ENCODE results near the gene BRAF.
"Not testable (repeated sequence)": the region's sequence is repeated elsewhere in the genome, so short reads cannot be mapped to it uniquely, and the experiment has no call there.

The BRAF gene

DNA sequence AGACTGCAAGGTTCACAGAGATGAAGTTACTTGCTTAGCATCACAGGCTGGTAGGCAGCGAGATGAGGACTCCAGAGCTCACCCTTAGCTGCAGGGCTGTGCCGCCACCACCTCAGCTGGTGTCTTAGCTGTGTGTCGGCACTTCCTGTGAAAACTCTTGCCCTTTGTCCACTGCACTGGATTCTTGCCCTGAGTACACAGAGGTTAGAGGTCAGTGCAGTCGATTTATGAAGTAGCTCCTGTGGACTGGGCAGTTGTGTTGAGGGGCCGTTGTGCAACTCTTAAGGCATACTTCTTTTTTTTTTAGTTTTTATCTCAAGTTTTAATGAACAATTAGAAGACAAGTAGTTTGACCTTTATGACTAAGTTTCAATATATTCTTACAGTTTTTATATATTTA lies 217.6 kb downstream of the BRAF start:
- no peak for DNase-seq (ENCODE audit: low read depth in 2 of 2)

DNA sequence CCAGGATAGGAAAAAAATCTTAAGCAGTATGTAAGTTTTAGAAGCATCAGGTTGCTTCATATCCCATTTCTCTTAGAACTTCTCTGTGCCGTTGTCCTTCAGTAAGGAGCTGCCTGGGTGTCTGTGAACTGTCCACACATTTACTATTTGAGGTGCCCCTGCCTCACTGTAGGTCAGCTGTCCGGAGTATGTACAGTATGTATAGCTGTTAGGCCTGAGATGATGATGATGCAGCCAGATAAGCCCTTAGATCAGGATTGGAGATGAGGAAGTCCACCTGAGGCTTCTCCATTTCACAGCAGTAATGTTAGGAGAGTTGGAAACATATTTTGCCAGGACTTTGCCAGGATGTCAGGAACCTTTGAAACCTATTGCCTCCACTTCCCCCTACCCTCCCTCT lies 220.5 kb downstream of the BRAF start:
- DNase-seq (ENCODE audit: low read depth in 2 of 2) = no peak

DNA sequence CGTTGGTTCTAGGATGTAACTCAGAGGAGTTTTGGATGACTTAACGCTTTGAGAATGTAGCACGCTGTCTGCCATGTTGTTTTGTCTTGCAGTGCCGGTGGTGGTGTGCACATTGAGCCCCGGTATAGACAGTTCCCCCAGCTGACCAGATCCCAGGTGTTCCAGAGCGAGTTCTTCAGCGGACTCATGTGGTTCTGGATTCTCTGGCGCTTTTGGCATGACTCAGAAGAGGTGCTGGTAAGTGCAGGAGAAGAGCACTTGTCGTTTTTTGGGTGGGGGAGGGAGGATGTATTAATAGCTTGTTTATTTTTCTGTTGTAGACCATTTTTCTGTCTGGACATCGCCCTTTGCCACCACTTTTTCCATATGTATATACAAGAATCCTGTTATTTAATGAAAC lies 222.0 kb downstream of the BRAF start:
- DNase-seq (ENCODE audit: low read depth in 2 of 2) = no peak

DNA sequence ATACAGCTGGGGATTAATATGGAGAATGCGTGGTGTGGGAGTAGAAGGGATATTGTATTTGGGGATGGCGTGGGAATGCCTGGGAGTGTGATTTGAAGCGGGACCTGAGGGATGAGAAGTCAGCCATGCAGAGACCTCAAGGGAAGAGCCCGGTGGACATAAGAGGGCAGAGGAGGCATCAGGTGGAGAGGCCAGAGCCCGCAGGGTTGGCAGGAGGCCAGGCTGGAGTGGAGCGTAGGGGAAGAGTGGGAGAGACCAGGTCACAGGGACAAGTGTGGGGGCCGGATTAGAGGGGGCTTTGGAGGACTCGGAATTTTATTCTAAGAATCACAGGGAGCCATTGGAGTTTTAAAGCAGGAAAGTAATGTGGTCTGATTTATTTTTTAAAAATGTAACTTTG lies 226.3 kb downstream of the BRAF start:
- no peak for DNase-seq (ENCODE audit: low read depth in 2 of 2)

DNA sequence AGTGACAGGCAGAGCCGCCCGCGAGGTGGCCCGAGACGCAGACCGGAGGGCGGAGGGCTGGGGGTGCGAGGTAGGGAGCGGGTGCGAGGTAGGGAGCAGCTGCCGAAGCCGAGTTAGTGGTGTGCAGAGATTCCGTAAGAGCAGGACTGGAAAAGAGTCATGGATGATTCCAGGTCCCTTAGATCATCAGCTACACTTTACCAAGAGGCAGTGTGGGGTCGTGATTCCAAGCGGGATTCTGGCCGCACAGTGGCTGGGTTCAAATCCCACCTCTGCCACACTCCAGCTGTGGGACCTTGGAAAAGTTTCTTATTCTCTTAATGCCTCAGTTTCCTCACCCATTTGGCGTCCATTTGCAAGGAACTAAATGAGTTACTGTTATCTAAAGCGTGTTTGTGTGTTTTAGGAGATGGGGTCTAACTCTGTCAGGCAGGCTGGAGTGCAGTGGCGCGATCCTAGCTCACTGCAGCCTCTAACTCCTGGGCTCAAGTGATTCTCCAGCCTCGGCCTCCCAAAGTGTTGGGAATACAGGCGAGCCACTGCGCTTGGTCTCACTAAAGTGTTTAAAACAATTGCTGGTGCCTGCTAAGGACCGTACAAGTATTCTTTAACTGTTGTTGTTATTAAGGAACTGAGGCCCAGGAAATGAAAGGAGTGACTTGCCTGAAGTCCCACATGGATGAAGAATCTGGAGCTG lies 227.1 kb downstream of the BRAF start:
- DNase-seq (ENCODE audit: low read depth in 2 of 2) = no peak

DNA sequence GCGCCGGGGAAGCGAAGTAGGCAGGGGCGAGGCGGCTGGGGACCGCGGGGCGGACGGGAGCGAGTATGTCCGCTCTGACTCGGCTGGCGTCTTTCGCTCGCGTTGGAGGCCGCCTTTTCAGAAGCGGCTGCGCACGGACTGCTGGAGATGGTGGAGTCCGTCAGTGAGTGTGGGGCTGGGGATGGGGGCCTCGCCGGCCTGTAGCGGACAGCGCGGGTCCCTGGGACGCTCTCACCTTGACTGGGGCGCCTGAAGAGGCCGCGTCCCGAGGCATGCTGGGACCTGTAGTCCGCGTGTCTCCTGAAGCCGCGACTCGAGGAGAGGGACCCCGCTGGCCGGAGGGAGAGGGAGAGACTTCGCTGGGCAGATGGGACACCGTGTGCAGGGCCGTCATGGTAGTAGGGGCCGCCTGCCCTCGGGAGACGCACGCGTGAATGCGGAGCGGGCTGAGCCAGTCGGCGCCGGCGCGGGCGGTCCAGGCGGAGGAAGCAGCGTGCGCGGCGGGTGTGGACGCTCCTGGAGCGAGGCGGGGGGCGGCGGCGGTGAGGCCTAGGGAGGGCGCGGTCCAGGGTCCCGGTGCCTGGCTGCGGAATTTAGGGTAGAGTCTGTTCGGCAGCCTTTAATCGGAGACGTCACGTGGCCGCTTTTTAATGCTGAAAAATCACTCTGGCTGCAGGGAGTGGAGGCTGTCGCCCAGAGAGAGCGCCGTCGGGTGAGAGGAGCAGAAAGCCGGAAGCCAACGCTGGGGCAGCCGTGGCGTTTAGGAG lies 227.9 kb downstream of the BRAF start, which contains the start of gene NDUFB2:
TSS of gene NDUFB2 (plus strand) at position 29 of the 767 bp plus-strand sequence. CDS start at position 66, 37 bp downstream.
- peak; percentile 16 to 32 for DNase-seq (ENCODE audit: low read depth in 2 of 2)

DNA sequence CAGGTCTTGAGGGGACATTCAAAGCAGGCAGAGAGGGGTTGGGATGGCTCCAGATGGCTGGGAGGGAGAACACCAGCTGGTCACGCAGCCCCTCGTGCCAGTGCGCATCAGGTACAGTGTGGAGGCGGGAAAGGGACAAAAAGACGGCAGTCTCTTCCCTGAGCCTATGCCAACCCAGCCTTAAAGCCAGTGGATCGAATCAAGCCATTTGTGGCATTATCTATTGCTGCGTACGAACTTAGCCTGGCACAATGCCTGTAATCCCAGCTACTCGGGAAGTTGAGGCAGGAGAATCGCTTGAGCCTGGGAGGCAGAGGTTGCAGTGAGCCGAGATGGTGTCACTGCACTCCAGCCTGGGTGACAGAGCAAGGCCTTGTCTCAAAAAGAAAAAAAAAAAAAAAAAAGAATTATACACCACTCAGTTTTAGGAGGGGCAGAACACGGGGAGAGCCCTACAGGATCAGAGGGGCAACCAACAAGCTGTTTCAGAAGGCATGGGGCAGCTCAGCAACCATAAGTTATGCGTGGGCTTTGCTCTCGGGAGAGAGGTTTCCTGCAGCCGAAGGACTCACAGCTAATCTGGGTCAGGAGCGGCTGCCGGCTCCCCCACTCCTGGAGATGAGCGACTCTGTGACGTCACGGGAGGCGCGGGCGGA lies 228.6 kb downstream of the BRAF start:
- DNase-seq (ENCODE audit: low read depth in 2 of 2) = peak; percentile 76 to 85

DNA sequence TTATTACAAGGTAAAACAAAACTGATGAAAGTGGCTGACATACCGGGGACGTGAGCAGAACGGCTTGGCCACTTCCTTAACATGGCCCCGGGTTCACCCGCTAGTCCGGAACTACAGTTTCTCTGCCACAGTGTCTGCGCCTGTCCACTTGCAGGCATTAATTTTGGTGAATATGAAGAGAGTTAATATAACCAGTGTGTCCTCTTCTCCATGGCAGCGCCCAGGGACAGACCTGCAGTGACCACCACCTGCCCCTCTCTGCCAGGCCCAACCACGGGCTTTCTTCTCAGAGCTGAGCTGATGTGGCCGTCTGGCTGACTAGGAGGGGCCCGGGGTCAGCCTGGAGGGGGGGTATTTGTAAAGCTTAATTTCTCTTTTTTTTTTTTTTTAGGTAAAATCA lies 229.3 kb downstream of the BRAF start:
- DNase-seq (ENCODE audit: low read depth in 2 of 2) = no peak

DNA sequence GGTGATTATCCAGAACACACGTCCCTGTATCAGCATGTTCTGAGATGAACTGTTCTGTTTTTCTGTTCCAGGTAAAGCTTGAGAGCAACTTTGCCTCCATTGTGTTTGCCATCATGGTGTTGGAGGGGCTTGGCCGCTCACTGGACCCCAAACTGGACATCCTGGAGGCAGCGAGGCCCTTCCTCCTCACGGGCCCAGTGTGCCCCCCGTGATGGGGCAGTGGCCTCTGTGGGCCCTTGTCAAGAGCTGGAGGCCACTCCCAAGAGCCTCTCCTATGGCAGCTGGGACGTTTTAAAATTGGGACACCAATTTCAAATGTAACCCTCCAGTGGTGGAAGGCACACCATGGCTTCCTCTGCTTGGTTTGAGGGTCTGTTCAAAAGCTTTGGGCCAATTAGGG lies 230.1 kb downstream of the BRAF start:
- DNase-seq (ENCODE audit: low read depth in 2 of 2) = no peak

DNA sequence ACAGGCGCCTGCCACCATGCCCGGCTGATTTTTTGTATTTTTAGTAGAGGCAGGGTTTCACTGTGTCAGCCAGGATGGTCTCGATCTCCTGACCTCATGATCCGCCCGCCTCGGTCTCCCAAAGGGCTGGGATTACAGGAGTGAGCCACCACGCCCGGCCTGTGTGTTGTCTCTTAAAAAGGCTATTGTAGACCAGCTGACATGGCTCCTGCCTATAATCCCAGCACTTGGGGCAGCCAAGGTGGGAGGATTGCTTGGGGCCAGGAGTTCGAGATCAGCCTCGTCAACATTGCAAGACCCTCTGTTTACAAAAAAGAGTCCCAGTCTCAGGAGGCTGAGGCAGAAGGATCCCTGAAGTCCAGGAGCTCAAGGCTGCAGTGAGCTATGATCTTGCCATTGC lies 230.9 kb downstream of the BRAF start:
- DNase-seq (ENCODE audit: low read depth in 2 of 2) = not testable (repeated sequence)

DNA sequence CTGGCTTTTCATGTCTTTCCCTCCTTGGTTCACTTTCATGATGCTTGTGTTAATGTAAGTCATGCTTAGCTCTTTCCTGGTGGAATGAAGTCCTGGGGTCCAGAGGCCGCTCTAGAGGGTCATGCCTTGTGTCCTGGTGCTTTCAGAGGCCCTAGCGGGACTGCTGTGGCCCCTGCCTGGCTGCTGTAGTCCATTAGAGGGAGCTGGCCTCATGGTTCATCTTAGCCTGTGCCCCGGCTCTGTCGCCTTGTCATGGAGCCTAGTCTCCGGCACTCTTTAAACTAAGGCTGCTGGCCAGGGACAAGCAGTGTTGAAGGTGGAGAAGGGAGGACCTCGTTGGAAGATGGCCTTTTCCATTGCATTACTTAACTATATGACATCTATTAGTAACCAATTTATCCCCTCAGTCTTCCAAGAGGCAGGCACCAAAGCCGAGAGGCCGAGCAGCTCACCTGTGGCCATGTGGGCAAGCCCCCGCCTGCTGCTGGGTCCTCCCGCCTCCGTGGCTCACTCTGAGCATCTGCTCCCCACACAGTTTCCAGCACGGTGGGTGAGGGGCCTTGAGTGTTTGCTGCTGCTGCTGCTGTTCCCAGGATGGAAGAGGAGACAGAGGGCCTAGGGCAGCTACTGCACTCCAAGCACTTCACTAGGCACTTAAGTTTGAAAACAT lies 233.2 kb downstream of the BRAF start:
- no peak for DNase-seq (ENCODE audit: low read depth in 2 of 2)

DNA sequence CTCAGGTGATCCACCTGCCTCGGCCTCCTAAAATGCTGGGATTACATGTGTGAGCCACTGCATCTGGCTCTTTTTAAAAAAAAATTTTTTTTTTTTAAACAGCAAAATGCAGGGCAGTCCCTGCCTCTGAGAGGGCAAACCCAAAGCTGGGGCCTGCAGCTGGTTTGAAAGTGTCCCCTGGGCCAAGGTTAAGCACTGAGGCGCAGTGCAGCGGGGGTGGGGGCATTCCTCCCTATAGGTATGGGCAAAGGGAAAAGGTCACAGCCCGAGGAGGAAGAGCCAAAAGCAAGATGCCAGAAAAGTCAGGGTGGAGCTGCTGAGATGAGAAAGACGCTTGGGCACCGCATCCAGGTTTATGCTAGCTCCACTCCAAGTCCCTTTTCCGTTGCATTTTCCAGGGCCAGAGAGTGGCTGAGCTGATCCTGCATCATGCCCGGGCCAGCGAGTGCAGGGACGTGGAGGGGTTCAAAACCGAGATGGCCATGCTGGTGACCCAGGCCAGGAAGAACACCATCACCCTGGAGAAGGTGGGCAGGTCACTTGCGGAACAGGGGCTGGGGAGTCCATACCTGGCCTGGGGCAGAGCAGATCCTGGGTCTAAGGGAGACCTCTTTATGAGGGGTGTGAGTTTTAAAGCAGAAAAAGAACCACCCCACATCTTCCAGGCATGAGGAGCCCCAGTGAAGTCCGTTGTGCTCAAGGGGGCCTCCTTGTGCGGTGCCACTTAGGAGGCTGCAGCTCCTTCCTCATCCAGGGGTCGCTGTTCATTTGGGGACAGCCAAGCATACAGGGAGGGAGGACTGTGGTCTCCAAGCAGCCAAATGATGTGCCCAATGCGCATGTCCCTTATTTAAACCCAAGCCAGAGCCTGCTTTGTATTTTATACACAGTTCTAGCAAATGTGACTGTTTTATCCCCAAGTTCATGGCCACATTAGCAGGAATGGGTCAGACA lies 235.3 kb downstream of the BRAF start:
- DNase-seq (ENCODE audit: low read depth in 2 of 2) = no peak

DNA sequence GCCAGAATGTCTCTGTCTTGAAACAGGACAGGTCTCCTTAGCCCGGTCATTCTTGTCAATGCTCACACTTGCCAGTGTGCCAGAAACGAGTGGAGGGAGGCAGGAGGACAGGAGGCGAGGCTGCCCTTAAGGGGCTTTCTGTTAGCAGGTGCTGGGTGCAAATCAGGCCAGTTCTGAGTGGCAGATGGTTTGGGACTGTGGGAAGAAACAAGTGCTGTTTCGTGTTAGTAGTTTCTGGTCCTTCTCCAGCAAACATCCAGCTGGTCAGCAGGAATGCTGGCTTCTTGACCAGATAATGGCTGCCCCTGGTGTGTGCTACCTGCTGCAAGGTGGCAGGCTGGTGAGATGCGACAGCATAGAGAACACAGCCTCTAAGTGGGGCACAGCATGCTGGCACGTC lies 236.4 kb downstream of the BRAF start:
- DNase-seq (ENCODE audit: low read depth in 2 of 2) = no peak

DNA sequence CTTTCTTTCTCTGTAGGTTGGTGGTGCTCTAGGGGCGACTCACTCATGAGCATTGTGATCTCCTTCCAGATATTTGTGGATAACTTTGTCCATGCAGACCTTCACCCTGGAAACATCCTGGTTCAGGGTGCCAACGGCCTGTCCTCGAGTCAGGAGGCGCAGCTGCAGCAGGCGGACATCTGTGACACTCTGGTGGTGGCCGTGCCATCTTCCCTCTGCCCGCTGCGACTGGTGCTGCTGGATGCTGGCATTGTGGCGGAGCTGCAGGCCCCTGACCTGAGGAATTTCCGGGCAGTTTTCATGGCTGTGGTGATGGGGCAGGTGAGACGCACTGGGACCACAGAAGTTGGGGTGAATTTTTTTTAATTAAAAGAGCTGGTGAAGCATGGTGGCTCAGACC lies 237.8 kb downstream of the BRAF start:
- DNase-seq (ENCODE audit: low read depth in 2 of 2) = no peak

DNA sequence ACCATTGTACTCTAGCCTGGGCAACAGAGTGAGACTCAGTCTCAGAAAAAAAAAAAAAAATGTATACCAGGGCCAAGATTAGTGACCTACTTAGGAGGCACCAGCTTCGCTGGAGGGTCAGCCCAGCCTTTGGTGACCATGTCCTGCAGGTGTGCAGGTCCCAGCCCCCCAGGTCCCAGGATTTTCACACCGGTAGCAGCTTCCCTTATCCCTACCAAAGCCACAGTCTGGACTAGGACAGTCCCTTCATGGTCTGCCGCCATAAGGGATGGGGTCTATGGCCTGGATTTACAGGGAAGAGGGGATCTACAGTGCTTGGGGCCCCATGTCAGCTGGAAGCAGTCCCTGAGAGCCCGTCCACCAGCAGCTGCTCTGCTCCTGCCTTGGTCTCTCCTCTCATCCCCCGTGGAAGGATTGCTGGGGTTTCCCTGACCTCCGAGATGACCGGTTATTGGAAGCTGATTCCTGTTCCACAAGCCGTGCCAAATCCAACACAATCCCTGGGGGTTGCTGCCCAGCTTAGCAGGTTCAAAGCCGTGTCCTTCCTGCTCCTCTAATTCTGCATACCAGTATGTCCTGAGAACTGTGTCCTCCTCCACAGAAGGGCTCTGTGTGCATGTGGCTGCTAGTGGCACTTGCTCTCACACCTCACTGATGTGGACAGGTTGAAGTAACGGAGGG lies 239.2 kb downstream of the BRAF start:
- no peak for DNase-seq (ENCODE audit: low read depth in 2 of 2)

DNA sequence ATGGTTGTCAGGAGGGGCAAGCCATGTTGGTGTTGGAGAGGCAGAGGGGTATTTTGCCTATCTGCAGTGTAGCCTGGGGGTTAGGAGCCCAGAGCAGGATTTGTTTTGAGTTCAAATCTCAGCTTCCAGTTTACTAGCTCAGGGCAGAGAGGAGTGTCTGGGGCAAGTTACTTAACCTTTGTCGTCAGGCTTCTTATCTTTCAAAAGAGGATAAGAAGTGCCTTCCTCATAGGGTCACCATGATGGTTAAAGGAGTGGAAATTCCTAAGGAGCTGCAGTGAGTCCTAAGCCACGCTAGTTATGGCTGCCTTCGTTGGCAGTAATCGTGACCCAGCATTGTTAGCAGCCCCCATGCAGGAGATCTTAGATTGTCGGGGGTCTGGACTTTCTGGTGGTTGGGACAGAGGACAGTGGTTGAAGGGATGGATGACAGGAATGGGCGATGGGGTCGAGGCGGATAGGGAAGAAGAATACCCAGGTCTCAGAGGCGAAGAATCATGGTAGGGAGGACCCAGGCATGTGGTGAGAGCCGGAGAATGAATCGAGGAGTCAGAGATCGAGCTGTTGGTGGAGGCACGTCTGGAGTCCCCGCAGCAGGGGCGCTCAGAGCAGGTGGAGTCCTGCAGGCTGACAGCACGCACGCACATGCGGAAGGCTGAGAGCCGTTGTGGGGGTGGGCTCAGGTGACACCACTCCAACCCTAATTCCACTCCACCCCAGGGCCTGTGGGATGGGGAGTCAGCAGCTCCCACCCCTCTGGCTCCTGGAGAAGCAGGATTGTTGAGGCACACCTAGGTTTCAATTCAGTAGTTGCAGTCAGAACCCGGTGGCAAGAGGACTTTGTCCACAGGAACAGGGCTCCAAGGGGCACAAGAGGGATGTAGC lies 240.4 kb downstream of the BRAF start:
- DNase-seq (ENCODE audit: low read depth in 2 of 2) = no peak

DNA sequence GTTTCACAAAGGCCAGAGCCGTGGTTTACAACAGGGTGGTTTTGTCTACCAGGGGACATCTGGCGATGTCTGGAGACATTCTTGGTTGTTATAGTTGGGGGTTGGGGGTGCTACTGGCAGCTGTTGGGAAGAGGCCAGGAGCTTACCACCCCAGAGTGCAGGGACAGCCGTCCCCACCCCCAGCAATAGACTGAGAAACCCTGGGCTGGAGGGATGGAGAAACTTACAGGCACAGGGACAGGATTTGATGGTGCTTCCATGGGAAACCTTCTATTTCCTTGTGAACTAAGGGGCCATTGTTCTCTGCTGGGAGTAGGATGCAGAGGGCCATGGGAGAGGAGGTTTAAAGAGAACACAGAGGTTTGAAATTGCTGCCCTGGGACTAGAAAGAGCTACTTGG lies 241.1 kb downstream of the BRAF start:
- DNase-seq (ENCODE audit: low read depth in 2 of 2) = no peak

DNA sequence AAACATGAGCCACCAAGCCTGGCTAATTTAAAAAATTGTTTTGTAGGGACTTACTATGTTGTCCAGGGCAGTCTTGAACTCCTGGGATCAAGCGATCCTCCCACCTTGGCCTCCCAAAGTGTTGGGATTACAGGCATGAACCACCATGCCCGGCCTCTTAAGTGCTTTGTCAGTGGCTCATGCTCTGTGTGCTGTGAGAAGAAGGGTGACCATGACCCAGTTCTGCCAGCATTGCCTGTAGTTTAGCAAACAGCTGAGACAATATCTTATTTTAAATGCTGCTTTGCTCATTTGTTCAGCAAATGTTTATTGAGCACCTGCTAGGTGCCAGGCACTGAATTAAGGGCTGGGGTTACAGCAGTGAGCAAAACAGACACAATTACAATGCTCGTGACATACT lies 243.0 kb downstream of the BRAF start:
- no peak for DNase-seq (ENCODE audit: low read depth in 2 of 2)

DNA sequence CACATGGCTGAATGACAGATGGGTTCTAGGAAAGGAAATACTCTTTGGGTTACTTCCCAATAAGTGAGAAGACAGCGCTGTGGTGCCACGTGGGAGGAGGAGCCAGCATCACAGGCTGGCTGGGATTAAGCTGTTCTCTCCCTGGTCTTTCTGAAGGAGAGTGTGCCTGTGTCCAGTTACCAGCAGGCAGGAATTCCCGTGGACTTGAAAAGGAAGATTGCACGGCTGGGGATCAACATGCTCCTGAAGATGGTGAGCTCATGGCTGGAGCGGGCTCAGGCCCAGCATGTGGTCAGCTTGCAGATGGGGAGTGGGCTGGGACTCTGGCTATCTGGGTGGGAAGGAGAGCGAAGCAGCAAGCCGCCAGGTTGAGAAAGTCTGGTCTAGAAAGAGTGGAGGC lies 243.8 kb downstream of the BRAF start:
- DNase-seq (ENCODE audit: low read depth in 2 of 2) = no peak

DNA sequence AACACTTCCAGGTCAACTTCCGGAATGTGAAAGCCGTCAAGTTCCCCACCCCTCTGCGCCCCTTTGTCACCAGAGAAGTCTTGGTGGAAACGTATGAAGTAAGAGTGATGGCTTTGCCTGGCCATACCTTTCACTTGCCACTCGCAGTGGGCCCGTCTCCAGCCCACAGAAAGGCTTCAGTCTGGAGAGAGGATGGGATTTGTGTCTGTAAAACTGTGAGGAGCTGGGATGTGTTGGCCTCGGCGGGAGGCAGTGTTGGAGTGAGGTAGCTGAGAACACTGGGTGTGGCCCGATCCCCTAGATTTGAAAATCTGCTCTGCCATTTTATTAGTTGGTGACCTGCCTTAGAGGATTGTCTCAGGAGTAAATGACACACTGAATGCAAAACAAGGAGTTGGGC lies 245.5 kb downstream of the BRAF start:
- no peak for DNase-seq (ENCODE audit: low read depth in 2 of 2)
